Gastrocnemius medialis (tissue), 4 donors: ENCODE measurements around the gene GALP. TPM values are rescaled to one million over a fixed set of nuclear protein-coding genes. Genes with fewer than 3 reads are reported as not detected.
"Not testable (repeated sequence)": the region's sequence is repeated elsewhere in the genome, so short reads cannot be mapped to it uniquely, and the experiment has no call there.

Source experiments
- ATAC-seq, 2 donors: fragments of 150-250 bp; one replicate each; pipeline ENCODE4 v1.9.1; 2016
- DNase-seq, 2 donors: peaks; one replicate each; pipeline ENCODE4 v3.0.0-alpha.2; 2019
- H3K27ac ChIP-seq, 4 donors: fragments of 200-600 bp; sonication (generic); 1 replicate in 1 of 4; 2 replicates in 3 of 4; pipeline ENCODE4 v1.5.1; 2016 to 2018; ENCODE audit warnings: mild to moderate bottlenecking in 2 of 4, moderate library complexity in 1 of 4
- H3K27me3 ChIP-seq, 3 donors: fragments of 200-600 bp; sonication (generic) in 2 of 3; 1 replicate in 1 of 3; 2 replicates in 2 of 3; pipeline versions ENCODE4 v1.5.1 to v1.6.0; 2016 to 2019; ENCODE audit warnings: mild to moderate bottlenecking in 1 of 3, moderate library complexity in 1 of 3
- H3K36me3 ChIP-seq, 2 donors: fragments of 200-600 bp; sonication (generic) in 1 of 2; one replicate each; pipeline ENCODE4 v1.5.1; 2017 to 2018
- H3K4me1 ChIP-seq, 2 donors: fragments of 200-600 bp; sonication (generic) in 1 of 2; one replicate each; pipeline ENCODE4 v1.5.1; 2016 to 2017; ENCODE audit warnings: mild to moderate bottlenecking in 2 of 2
- H3K4me3 ChIP-seq, 4 donors: fragments of 200-600 bp; sonication (generic) in 3 of 4; 1 replicate in 1 of 4; 2 replicates in 3 of 4; pipeline ENCODE4 v1.5.1; 2016 to 2019; ENCODE audit warnings: mild to moderate bottlenecking in 2 of 4
- H3K9me3 ChIP-seq, 3 donors: fragments of 200-600 bp; sonication (generic) in 2 of 3; 1 replicate in 1 of 3; 2 replicates in 2 of 3; pipeline ENCODE4 v1.5.1; 2016 to 2019
- CTCF ChIP-seq, 5 experiments: fragments of 450-650 bp in 3 of 5; fragments of 200-600 bp in 2 of 5; sonication (generic) in 2 of 5; IDR thresholded peaks in 4 of 5; conservative IDR thresholded peaks in 1 of 5; 1 replicate in 4 of 5; 2 replicates in 1 of 5; pipeline ENCODE4 v1.5.1; 2016 to 2019; ENCODE audit warnings: antibody characterized with exemption in 5 of 5, mild to moderate bottlenecking in 3 of 5, moderate library complexity in 3 of 5
- POLR2A ChIP-seq, 2 donors: fragments of 450-650 bp; IDR thresholded peaks; one replicate each; pipeline ENCODE4 v1.6.1; 2017; ENCODE audit warnings: antibody characterized with exemption in 2 of 2, mild to moderate bottlenecking in 2 of 2, moderate library complexity in 2 of 2
- in situ Hi-C, 4 donors: fragments of 200-750 bp; cut with MboI; loops; one replicate each; pipeline versions ENCODE4 v1.15.0 to v1.8.0; 2017; ENCODE audit warnings: low sequenced_read_pairs in 4 of 4
- intact Hi-C: fragments of 100-400 bp; cut with DNase I; formaldehyde crosslinking; loops from one replicate; pipeline ENCODE4 v1.15.1; 2023; ENCODE audit warnings: low total_unique reads
- total RNA-seq, 4 donors: library from RNA; depleted of rRNA; stranded (reverse); fragments of >200 nt; gene quantifications; one replicate each; pipeline versions ENCODE4 v1.1.0 to v1.2.3, GENCODE V29; 2016

GALP gene
- not detected for total RNA-seq

- H3K4me1 ChIP-seq, intact Hi-C loops, H3K36me3 ChIP-seq, in situ Hi-C loops, H3K9me3 ChIP-seq, DNase-seq, H3K27ac ChIP-seq, H3K4me3 ChIP-seq, ATAC-seq: not testable (repeated sequence)
- H3K27me3 ChIP-seq, result peaks cover 0 to 11% (median 3%) of the 10 kb centered on the region in 3 donors
Measured at GRCh38 chr19:56175861-56176307, at the start of gene GALP. Gene GALP (plus strand): TSS chr19:56176008. CDS start chr19:56177109, 1,101 bp downstream.

GRCh38 chr19:56126983-56127780, 48.6 kb upstream of the GALP start:
- ATAC-seq (no peak), DNase-seq (no peak)
- H3K4me3 ChIP-seq, result no peak overlapping the region
- H3K36me3 ChIP-seq, result no peaks in the 10 kb centered on the region
- intact Hi-C loops (no loop called here), in situ Hi-C loops (no loop called here)
- no peak for TF ChIP-seq POLR2A (IDR thresholded peaks at IDR 0.05)
- no peak for TF ChIP-seq CTCF (IDR thresholded peaks at IDR 0.05 in 4 of 5, conservative IDR thresholded peaks at IDR 0.05 in 1 of 5)
- H3K9me3 ChIP-seq, result no peaks in the 10 kb centered on the region
- H3K27ac ChIP-seq, result no peak overlapping the region
- H3K27me3 ChIP-seq, result no peaks in the 10 kb centered on the region
- H3K4me1 ChIP-seq, result peaks cover 7 to 12% of the 10 kb centered on the region in 2 donors

- in situ Hi-C loops, result loop anchor here in 2 of 4 donors (10.0 kb wide), 1 partner anchor 185 kb away; the partner anchor contains the start of gene ZSCAN5A (in 2 of the 2)
- no peak for DNase-seq
- Histone ChIP-seq H3K27me3 (no peaks in the 10 kb centered on the region), H3K9me3 (no peaks in the 10 kb centered on the region), H3K27ac (no peak overlapping the region), H3K4me1 (peaks cover 6 to 16% of the 10 kb centered on the region in 2 donors), H3K4me3 (no peak overlapping the region), H3K36me3 (no peaks in the 10 kb centered on the region)
- intact Hi-C loops, result no loop called here
- no peak for ATAC-seq
- TF ChIP-seq CTCF (IDR thresholded peaks at IDR 0.05 in 4 of 5, conservative IDR thresholded peaks at IDR 0.05 in 1 of 5) (no peak), POLR2A (IDR thresholded peaks at IDR 0.05) (no peak)
Measured at GRCh38 chr19:56130006-56130405, 45.8 kb upstream of the GALP start.

- intact Hi-C loops (no loop called here), in situ Hi-C loops (loop anchor here in 2 of 4 donors (10.0 kb wide), 1 partner anchor 183 kb away; the partner anchor contains the start of gene ZSCAN5A (in 2 of the 2))
- Histone ChIP-seq H3K9me3 (no peaks in the 10 kb centered on the region), H3K27me3 (no peaks in the 10 kb centered on the region), H3K4me3 (no peak overlapping the region), H3K4me1 (peaks cover 0 to 4% of the 10 kb centered on the region in 2 donors), H3K27ac (no peak overlapping the region), H3K36me3 (no peaks in the 10 kb centered on the region)
- no peak for TF ChIP-seq POLR2A (IDR thresholded peaks at IDR 0.05)
- TF ChIP-seq CTCF (IDR thresholded peaks at IDR 0.05 in 4 of 5, conservative IDR thresholded peaks at IDR 0.05 in 1 of 5), result no peak
- no peak for DNase-seq
- ATAC-seq, result no peak
Measured at GRCh38 chr19:56131651-56132050, 44.2 kb upstream of the GALP start.

- Histone ChIP-seq H3K36me3 (no peaks in the 10 kb centered on the region), H3K9me3 (no peaks in the 10 kb centered on the region), H3K27ac (peak overlapping the region in 1 of 4 donors; percentile 16), H3K4me1 (peaks cover 0 to 4% of the 10 kb centered on the region in 2 donors), H3K4me3 (no peak overlapping the region), H3K27me3 (no peaks in the 10 kb centered on the region)
- TF ChIP-seq POLR2A (IDR thresholded peaks at IDR 0.05) (no peak), CTCF (IDR thresholded peaks at IDR 0.05 in 4 of 5, conservative IDR thresholded peaks at IDR 0.05 in 1 of 5) (no peak)
- in situ Hi-C loops (loop anchor here in 2 of 4 donors (10.0 kb wide), 1 partner anchor 182 kb away; the partner anchor contains the start of gene ZSCAN5A (in 2 of the 2)), intact Hi-C loops (no loop called here)
- DNase-seq (no peak), ATAC-seq (no peak)
Measured at GRCh38 chr19:56132316-56132822, 43.4 kb upstream of the GALP start.
